Measurements from ENCODE around the gene USP6NL.

The USP6NL gene

DNA sequence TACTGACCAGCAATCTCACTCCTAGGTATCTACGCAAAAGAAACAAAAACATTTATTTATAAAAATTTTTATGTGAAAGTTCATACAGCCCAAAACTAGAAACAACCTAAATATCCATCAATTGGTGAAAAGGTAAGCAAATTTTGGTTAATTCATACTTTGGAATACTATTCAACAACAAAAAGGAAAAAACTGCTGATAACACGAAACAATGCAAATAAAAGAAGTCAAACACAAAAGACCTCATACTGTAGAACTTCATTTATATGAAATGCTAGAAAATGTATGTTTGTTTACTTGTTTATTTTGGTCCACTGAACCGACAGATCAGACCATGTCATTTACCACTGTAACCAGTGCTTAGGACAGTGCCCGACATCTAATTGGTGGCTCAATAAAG, 60.3 kb downstream of the USP6NL start:
- DNase-seq (ENCODE audit: low read depth): no peak

DNA sequence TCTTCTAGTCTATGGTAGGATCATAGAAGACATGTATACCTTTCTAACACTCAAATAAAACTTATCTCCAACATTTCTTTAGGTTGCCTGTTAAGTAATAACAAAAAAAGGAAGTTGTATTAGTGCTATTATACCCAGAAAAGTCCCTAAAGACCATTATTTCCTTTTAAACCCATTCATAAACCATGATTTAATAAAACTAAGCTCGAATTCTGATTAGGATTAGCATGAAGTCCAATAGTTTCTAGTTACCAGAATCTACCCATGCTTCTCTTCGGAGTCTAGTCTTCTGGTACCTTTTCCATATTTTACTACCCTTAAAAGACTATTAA, 62.7 kb downstream of the USP6NL start:
- DNase-seq (ENCODE audit: low read depth): no peak

DNA sequence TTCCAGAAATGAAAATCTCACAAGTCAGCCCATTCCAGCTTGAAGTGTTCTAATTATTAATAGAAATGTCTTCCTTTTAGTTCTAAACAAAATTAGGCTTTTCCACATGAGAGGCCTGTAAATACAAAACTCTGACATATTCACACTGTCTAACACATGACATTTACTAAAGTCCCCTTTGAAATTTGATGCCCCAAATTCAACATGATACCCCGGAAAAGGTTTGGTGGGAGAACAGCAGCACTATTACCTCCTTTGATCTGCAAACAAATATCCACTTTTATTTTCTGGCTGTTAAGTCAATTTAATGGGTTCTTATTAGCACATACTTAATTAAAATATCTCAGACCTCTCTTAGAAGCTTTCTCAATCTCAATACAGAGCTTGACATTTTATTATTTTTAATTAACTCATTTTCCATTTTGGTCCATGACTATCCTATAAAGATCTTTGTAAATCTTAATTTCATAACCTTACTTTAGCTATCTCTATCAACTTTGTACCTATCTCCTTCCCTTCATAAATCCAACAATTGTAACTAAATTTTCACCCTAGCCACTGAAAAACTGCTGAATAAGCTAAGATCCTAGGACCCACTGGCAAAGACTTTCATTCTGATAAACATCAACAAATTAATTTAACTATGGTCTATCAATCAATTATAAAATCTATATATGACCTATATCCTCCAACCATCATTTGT, 63.2 kb downstream of the USP6NL start:
- DNase-seq (ENCODE audit: low read depth): no peak

DNA sequence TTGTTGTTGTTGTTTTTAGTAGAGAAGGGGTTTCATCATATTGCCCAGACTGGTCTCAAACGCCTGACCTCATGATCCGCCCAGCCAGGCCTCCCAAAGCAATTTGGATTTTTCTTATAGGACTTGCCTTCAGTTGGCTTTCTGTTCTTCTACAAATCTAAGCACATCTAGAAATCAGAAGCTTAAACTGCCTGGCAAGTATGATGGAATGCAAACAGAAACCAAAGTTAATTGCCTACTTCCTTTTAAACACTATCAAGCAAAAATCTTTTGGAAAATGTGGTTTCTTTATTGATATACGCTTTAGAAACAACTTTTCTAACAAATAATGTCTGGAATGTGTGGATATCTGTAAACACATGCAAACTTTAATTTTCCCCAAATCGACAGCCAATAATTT, 64.9 kb downstream of the USP6NL start:
- DNase-seq (ENCODE audit: low read depth): no peak

DNA sequence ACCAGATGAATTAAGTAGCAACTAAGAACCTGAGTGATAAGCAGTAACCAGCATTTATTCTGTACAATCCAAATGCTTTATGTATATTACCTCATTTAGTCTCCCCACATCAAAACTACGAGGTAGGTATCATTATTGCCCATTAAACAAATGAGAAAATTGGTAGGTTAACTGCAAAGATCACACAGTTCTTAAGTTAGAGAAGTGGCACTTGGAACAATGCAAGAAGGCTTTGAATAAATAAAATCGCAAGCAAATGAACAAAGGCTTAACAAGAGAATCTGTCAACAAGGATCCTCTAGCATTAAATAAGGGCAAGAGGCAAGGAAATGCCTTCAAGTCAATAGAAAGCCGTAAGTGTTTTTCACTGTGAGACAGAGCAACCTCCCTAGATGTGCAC, 70.2 kb downstream of the USP6NL start:
- DNase-seq (ENCODE audit: low read depth): no peak

DNA sequence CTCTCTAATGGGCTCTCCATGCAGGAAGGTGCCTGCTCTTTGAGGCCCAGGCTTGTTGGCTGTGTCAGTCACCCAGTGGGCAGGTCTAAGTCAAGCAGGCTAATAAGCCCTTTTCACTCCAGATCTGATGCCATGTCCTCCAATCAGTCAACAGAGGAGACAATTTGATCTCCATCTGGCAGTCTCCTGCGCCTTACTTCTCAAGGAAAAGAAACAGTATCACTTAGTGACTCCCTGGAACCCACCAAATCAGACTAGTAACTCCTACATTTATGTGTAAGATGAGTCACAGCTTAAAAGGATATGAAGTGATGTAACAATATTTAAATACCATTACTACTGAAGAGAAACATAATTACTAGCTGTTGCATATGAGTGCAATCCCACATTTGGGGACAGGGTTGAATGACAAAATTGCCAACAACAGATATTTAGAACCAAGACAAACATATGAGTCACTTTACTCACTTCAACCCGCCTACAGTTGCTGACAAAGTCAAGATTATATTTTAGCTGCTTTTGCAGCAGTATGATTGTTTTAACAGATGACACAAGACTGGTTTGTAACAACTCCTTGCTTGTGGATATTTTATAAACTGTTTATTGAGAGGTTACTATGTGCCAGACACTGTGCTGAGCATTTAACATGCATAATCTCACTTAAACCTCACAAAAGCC, 72.1 kb downstream of the USP6NL start:
- no peak for DNase-seq (ENCODE audit: low read depth)

DNA sequence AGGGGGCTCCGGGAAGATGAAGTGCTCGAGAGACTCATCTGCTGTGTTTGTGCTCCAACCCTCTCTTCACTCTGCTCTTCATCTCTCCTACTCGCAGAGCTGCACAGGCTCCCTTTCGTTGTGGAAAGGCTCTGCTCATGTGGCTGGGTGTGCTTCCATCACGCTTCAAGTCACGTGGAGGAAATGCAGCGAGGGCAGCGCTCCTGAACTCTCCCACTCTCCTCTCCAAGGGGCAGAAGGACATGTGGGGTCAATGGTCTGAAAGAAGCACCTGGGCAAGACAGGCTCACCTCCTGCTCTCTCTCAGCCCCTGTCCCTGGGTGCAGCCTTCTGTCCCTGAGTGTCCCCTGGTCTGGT, 72.6 kb downstream of the USP6NL start:
- no peak for DNase-seq (ENCODE audit: low read depth)

DNA sequence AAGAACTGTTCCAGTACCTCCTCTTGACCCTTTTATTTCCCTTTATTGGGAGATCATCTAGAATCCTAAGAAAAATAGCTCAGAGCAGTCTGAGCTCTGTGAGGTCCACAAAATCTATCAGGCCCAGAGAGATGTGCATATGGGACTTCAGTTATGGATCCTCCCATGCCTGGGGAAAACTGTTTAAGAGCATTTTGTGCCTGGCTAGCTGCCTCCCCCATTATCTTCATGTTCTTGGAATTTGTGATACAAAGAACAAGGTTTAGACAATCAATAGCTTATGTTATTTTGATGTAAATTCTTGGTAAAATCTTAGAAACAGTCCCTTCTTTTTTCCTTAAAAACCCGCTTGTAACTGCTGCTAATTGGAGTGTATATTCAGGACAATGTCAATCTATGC, 75.2 kb downstream of the USP6NL start:
- DNase-seq (ENCODE audit: low read depth): no peak

DNA sequence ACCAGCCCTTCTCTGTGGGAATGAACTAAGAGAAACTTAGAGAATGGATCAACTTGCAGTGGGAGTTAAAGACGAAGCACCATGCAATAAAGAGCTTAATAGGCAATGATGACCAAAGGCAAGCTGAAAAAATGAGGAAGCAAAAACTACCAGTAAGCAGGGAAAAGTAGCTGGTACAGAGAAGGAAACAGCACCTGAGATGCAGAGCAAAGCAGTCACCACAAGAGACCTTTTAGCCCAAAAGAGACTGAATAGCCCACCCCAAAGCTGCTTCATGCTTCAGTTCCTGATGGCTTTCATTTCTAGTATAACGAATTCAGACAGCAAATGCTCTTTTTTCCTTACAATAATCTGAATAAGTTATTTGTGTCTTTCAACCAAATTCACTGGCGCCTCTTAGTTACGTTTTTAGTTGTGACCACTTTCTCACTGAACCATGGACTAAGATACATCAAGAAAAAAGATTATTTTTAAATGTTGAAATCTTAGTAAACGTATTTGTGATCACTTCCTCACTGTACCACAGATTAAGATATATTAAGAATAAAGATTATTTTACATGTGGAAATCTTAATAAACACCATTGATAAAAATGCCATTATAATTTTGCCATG, 76.0 kb downstream of the USP6NL start:
- no peak for DNase-seq (ENCODE audit: low read depth)

DNA sequence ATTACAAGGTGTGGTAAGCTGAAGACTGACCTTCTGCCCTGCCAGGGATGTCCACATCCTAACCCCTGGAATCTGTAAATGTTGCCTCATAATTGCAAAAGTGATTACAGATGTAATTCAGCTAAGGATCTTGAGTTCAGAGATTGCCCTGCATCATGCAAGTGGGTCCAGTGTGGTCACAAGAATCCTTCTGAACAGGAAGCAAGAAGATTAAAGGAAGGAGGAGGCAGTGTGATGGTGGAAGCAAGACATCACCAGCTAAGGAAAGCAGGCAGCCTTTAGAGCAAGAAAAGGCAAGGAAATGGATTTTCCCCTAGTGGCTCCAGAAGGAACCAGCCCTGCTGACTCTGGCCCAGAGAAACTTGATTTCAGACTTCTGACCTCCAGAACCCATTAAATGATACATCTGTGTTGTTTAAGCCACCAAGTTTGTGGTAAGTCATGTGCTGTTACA, 78.1 kb downstream of the USP6NL start:
- DNase-seq (ENCODE audit: low read depth): no peak

DNA sequence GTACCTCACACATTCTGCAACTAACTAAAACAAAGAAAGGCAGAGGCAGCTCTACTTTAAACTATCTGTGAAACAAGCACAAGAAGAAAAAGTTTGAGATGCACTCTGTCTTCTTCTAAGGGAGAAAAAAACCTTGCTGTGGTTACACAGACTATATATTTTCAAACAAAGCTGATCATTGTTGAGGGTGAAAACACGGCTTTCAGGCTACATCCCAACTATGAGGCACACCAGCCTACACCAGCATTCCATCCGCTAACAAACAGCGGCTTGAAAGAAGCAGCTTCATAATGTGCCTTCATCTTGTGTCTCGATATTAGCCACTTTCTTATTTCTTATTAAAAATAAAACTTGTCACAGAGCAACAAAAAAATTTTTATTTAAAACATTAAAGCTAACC, 79.1 kb downstream of the USP6NL start:
- no peak for DNase-seq (ENCODE audit: low read depth)

DNA sequence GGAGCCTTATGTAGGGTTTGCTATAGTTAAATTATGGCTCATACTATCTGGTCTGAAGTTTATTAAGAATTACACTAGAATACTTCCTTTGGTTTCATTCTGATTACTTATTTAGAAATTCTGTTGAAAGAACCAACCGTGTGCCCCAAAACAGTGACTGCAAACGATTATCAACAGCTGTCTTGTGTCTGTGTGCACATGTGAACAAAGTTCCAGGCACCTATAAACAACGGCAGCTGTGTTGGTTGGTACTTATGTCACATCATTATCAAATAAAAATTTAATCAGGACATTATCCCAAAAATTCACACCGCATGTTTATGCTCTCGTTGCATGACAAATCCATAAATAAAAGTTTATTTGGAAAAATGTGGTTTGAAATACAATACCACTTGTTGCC, 80.6 kb downstream of the USP6NL start:
- DNase-seq (ENCODE audit: low read depth): no peak

DNA sequence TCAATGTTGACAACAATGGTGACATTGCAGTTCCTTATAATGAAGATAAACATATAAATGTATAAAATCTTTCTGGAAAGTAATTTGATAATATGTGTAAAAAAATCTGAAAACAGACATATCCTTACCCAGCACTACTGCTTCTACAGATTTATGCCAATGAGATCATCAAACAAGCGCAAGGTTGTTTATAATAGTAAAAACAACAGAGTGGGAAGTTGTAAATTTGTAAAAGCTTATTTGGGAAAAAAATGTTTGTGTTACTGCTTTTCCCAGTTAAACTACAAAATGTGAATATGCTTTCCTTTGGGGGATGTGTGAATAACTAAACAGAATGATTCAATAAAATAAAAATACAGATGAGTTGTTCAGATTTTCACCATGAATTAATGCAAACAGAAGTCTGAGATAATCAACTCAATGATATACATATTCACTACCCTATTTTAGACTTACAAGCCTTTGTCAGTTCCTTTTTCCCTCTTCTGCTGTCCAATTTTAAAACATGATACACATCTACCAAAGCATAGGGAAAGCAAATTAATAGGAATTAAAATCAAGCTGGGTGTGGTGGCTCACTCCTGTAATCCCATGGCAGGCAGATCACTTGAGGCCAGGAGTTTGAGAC, 82.1 kb downstream of the USP6NL start:
- no peak for DNase-seq (ENCODE audit: low read depth)

DNA sequence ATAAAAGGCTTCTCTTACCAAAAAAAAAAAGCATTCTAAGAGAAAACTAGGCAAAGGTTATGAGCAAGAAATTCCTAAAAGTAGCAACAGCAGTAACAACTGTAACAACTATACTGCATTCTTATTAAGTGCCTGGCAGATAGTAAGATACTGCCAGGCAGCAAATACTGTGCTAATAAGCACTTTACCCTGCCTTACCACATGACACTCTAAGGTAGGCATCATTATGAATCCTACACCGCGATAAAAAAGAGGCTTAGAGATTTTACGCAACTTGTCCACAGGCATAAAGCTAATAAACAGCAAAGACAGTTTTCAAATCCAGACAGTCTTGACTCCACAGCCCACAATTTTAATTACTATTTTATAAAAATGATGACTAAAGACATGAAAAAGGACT, 83.2 kb downstream of the USP6NL start:
- DNase-seq (ENCODE audit: low read depth): no peak

DNA sequence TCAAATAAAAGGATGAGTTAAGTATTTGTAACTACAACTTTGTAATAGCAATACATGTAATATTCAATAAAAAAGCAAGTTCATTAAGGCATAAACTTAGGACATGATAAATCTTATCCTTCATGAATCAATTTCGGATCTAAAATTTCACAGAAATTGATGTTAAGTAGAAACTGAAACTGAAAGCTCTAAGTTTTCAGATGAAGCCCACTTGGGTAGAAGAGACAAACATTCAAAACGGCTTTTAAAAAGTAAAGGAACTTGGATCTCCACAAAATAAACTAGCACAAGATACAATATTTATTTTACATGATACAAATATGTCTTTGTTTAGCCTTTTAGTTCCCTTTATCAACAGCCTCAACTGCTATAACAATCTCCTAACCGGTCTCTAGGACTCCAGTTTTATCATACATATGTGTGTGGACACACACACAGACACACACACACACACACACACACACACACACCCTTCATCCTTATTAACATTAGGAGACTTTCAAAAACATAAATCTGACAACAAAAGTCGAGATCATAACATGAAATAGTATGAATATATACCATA, 83.7 kb downstream of the USP6NL start:
- no peak for DNase-seq (ENCODE audit: low read depth)

DNA sequence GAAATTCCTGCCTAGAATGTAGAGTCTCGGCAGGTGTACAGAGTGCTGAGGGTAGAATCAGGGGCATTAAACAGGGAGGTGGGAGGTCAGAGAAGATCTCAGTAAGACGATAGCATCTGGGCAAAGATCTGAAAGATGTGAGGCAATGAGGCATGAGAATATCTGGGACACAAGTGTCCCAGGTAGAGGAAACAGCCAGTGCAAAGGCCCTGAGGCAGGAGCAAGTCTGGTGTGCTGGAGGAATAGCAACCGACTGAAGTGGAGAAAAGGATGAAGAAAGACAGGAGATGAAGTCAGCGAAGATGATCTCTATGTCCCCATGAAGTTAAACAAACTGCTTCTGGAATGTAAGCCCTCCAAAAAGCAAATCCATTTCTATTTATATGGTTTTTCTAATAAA, 84.4 kb downstream of the USP6NL start:
- no peak for DNase-seq (ENCODE audit: low read depth)

DNA sequence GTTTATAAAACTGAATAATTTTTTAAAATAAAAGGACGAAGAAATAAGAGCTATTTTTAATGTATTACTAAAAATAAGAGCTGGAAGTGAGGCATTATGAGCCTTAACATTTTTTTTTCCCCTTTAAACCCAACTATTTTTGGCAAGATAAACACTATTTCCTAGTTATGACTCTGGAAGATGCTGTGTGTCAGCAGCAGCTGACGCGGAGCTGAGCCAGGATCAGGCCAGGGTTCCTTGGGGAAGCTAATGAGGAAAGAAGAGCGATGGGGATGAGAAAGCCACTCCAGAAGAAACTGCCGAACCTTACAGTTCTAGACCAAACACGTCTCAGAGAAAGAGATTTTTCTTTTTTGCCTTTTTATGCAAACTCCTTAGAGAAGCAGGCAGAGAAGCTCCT, 85.9 kb downstream of the USP6NL start:
- no peak for DNase-seq (ENCODE audit: low read depth)

DNA sequence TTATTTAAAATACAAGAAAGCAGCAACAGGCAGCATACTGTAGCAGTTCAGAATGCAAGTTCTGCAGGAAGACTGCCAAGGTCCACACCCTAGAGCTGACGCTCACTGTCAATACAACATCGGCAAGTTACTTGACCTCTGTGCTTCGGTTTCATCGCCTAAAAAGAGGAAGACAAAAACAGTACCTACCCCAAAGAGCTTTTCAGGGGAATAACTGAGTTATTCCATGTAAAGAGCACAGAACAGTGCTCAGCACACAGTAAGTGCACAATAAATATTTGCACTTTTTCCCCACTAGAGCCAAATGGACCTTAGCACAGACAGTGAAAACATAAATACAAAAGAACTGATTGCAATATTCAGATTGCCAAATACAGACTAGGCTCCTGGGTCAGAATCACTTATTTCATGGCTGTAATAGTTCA, 88.6 kb downstream of the USP6NL start:
- DNase-seq (ENCODE audit: low read depth): no peak

DNA sequence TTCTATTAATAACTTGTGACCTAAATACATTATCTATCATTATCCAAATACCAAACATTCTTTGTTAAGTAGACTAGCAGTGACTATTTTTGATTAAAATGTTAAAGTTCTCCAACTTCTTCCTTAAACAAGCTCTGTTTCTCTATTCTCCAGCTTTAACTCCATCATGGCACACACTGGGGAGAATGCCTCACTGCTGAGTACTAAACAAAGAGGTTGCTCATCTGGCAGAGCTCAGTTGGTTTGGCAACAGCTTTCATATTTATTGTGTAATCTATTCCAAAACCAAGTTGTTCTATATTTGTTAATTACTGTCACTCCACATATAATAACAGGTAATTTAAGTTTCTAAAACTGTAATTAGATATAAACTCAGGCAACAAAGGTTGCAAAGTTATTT, 89.6 kb downstream of the USP6NL start:
- DNase-seq (ENCODE audit: low read depth): no peak

DNA sequence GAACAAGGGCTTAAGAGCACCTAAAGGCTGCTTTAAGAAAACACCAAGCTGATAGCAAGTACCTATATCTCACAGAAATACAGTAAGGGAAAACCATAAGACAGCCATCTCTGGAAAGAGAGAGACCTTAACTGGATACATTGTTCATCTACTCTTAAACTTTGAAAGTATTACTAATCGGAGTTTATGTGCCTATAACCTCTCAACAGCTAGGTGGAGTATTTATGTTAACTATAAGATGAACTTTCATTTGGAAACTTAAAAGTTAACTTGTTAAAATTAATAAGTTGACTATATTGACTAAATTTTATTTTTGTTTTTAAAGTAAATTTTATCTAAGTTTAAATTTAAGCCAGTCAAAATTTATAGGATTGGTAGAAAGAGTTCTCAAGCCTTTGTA, 90.6 kb downstream of the USP6NL start:
- DNase-seq (ENCODE audit: low read depth): no peak

DNA sequence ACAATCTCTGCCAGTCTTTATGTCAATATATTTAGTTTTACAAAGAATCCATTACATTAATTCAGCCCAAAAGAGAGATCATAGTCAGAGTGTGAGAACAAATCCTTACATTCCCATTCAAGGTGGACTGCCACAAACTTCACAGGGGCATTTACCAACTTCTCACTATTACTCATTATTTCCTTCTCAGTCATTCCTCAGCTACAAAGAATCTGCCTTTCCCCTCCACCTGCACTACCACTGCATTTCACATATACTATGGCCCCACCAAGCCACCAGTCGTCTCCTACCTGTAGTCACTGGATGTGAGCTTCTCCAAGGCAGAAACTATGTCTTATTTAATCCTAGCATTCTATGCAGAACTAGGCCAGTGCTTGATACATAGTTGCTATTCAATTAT, 94.3 kb downstream of the USP6NL start:
- DNase-seq (ENCODE audit: low read depth): no peak

DNA sequence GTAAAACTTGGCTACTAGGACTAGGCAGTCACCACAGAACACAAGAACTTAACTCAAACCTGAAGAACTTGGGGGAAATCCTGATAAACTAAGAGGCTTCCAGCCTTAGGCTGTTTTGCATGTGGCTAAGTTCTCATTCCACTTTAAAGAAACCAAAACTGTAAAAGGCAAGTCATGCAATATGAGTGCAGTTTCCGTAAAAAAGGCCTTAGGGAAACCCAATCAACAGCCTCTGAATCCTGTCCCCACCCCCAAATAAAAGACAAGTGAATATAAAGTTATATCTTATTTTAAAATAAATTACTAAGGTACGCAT, 95.1 kb downstream of the USP6NL start:
- DNase-seq (ENCODE audit: low read depth): no peak

Measured in activated gamma-delta T cell treated with anti-CD3 and anti-CD28 coated beads, Interleukin-2, amount 50 U/mL, for 16 hours (primary cell).